ENCODE results near the gene PPM1J.

PPM1J gene

DNA sequence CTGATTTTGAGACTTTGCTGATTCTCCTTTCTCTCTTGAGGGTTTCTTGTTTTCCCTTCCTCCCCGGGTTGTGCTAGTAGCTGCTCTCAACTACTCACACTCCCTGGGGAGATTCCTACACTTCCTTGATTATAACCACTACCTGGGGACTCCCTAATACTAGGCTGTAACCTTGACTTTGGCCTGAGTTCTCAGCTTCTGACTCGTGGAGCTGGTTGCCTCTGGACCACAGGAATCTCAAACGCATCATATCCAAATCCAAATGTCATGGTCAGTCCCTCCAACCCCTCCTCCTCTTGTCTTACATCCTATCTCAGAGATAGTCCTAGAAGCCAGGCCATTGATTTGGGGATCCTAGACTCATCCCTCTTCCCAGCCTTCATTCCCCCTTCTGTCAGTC lies 28.7 kb downstream of the PPM1J start:
- DNase-seq: no peak

DNA sequence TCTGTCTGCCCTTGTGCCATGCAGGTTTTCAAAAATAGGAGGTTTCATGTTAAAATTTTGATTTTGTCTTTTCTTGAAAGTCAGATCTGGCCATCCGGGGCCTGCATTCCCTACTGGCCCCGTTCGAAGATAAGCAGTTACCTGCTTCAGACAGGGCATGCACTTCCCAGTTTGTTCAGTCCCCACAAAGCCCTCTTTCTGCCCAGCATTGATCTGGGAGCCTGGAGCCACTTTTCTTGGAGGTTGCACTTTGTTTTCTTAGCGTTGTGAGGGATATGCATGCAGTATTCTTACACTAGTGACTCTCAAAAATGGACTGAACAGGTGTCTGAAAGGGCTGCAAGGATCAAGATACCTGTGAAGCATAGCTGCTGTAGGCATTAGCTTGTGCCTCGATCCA lies 29.2 kb downstream of the PPM1J start:
- no peak for DNase-seq

DNA sequence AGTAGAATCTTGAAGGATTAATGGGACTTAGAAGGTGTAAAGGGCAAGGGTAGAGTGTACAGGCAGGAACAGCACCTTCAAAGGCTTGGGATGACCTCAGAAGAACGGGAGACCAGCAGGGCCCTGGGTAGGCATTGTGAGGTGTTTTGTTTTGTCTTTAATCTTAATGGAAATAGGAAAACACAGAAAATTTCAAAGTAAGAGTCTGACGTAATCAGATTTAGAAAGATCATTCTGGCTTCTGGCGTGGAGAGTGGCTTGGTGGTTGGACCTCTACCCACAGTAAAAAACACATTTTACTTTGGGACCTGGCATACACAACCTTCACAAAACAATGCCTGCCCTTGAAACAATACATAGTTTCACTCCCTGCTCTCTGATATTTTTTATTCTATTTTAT lies 36.5 kb downstream of the PPM1J start:
- no peak for DNase-seq

DNA sequence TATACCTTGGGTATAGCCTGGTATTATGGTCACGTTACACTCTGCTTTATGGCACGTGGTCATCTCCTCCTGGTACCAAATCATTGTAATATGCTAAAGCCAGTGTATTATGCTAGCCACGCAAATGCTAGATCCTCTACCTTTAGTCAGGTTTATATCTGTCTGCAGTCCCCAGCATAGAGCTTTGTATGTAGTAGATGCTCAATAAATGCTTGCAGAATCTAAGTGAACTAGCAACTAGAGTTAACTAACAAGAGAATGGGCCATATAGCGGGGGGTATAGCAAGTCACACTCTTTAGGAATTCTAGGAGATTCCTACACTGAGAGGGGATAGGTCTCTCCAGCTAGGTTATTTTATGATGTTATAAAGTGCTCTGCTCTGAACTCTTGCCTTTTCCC lies 37.6 kb downstream of the PPM1J start:
- no peak for DNase-seq

DNA sequence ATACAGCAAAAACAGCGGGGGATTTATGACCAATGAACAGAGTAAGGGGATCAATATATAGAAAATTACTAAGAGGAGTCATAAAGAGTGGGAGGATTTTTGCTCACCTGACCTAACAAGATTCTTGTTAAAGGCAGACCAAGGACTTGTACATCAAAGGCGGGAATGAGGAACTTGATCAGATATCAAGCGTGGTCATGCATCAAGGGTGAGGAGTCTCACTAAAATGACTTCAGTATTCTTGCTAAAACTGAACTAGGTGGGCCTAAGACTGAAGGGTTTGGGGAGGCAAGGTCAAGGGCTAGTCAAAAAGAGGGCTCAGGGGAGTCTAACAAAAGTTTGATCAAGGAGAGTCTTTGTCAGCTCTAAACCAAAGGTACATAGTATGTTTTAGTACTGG lies 38.6 kb downstream of the PPM1J start:
- no peak for DNase-seq

DNA sequence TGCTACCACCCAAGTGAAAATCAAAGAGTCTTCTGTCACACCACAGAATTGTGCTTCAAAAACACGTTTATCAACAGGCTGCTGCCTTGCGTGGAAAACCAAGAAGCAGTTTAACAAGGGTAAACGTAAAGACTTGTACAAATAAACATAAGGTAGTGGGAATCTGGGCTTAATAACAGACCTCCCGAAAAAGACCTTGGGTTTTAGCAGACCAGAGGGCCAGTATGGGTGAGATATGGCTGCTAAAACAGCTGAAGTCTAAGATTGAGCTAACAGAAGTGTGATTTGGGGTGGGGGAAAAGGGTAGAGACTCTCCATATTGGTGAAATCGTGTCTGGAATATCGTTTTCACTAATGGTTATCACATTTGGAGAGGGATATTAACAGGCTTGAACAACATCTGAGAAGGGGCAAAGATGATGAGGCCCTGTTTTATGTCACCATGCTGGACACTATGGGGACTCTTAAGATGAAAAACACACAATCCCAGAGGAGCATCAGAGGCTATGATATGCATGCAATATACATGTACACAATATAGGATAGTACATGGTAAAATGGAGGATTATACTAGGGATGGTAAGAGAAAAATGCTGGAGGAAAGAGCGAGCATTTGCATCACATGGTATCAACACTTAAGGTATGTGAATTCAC lies 39.3 kb downstream of the PPM1J start:
- DNase-seq: no peak

DNA sequence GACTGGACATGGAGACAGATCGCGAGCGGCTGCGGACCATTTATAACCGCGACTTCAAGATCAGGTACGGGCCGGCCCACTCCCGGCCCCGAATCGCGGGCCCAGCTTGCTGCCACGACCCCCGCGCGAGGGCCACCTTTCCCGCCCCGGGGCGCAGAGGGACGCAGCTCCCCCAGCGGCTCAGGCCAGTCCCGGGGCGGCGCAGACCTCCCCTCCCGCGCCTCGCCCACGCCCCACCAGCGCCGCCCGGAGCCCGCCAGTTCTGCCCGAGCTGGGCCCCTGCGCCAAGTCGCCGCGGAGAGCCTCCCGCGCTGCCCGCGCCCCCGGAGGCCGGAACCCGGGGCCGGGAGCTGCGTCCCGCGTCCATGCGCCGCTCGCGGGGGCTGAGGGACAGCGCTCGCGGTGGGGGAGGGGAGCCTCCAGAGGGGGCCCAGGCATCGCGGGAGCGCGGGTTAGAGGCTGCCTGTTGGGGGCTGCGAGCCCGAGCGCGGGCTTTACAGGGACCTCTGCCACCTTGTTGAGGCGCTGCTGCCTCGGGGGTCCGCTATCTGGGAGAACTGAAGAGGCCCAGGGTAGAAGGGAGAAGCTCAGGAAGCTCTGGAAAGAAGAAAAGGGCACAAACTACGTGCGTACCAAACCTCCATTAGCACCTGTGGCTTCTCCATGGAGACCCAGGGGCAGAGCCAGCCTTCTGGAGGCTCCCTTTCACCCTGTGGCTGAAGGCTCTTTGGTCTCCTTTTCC lies 40.0 kb downstream of the PPM1J start:
- peak in 1 of 2 donors; percentile 59 for DNase-seq

DNA sequence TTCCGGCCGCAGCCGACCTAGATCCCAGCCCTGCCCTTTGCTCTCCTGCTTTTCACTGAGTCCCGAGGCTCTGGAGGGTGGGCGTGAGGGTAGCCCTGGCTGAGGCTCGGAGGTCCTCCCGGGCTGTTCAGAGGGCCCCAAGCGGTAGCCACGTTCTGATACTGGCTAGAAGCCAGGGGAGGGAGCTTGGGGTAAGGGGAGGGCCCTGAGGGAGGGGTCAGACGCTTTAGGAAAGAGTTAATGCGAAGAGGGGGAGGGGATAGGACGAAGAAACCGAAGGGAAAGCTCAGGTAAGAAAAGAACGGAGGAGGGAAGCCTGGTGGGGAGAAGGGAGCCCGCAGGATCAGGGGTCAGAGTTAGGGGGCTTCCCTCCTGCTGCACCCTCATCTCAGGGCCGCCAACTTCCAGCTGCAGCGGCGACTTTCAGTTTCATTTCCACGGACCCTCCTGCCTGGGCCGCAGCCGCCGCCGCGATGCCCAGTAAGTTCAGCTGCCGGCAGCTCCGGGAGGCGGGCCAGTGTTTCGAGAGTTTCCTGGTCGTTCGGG lies 40.6 kb downstream of the PPM1J start, which contains the start of gene MOV10:
MOV10 (plus strand) TSS at position 220 of the 546 bp plus-strand sequence; CDS start at position 474, 254 bp downstream.
- DNase-seq: peak in 1 of 2 donors; percentile 17

DNA sequence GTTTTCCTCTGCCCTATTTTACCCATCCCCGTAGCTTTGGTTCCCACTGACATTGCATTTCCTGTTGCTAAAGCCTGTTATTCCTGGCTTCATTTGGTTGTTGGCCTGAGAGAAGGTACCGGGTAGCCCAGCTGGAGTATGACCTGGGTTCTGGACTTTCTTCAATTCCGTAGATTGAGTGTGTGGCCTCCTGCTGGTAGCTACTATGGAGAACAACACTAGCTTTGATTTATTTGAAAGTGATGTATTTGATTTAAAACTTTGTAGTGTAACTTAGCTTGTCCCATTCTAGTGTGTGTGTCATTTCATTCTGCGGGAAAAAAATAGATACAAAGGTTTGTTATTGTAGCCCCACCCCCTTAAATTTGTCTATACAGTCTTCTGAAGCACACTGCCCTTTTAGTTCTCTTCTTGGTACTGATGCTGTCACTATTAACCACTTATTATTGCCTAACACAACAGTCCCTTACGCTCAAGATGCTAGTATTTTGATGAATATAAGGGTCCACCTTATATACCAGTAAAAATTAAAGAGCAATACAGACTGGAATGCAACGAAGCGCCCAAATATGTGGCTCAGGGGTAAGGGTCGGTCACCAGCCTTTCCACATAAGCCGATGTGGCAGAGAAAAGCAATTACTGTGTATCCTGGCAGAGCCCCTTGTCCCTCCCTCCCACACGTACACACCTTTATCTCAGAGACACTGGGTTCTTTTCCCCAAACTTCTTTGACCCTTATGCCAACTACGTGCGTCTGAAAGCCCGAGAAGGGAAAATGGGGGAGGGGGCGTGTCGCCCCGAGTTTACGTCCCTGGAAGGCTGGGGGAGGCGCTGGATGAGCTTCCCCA lies 41.3 kb downstream of the PPM1J start:
- peak in 1 of 2 donors; percentile 38 for DNase-seq

DNA sequence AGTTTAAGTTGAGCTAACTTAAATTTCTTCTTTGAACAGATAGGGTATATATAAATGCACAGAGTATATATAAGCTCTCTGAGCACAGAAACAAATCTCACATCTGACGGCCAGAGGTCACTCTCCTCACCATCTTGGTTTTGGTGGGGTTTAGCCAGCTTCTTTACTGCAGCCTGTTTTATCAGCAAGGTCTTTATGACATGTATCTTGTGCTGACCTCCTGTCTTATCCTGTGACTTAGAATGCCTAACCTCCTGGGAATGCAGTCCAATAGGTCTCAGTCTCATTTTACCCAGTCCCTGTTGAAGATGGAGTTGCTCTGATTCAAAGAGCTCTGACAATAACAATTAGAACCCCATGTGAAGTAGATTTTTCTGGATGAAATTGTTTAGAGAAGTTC lies 42.3 kb downstream of the PPM1J start:
- no peak for DNase-seq

DNA sequence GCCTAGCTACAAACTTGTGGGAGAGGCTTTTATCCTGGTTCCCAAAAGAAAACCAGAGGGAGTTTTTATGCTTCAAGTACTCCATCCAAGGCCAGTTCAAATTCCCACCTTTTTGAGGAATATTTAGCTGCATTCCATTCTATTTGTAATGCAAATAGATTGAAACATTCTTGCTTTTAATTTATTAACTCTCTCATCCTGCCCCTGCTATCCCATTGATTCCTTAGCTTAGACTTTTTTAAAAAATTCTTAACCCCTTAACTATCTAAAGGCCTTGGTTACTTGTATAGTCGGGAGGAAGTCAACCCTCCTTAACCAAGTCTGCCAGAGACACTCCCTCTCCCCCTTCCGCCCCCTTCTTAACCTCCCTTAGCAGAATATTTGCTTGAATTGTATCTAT lies 43.1 kb downstream of the PPM1J start:
- DNase-seq: no peak

DNA sequence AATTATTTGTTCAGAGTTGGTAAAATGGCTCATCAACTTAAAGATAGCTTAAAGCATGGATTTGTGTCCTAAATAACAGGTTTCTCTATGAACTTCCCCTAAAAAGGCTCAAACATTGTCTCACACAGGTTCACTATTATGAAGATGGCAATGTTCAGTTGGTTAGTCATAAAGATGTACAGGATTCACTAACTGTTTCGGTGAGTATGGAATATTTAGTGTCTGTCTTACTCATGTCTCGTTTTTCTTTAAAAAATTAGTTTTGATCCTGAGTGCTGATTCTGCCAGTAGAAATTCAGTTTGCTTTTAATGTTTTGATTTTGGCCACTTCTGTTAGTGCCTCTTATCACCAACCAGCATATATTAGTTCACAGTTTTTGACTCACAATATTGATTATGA lies 48.2 kb downstream of the PPM1J start:
- DNase-seq: no peak

DNA sequence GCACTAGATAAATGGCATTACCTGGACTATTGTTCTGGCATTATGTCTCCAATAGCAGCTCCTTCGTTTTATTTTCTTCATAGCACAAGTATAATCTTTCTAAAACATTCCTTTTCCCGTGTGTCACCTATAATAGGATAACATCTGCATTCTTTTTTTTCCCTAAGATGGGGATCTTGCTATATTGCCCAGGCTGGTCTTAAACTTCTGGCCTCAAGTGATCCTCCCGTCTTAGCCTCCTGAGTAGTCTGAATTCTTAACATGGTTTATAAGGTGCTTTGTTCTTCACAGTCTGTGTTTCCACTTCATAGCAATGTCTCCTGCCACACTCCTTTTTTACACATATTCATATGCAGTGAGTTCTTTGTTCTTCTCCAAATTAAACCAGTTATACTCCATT lies 49.3 kb downstream of the PPM1J start:
- DNase-seq: no peak

Data from hippocampal formation (tissue), 2 donors.